Stomach (tissue), 4 donors: ENCODE results near the gene ADIRF.

Source experiments
- CTCF ChIP-seq, 7 experiments: fragments of 450-650 bp in 4 of 7; fragments of 200-600 bp in 3 of 7; sonication (generic) in 3 of 7; IDR thresholded peaks; one replicate each; pipeline ENCODE4 v1.5.1; 2016 to 2019; ENCODE audit warnings: antibody characterized with exemption in 7 of 7, control low read depth in 2 of 7, mild to moderate bottlenecking in 1 of 7
- POLR2AphosphoS5 ChIP-seq, 3 donors: sonication (generic); formaldehyde crosslinking; IDR thresholded peaks; one replicate each; pipeline ENCODE4 v1.6.1; 2016; ENCODE audit warnings: antibody characterized with exemption in 3 of 3

- TF ChIP-seq CTCF (IDR thresholded peaks at IDR 0.05) (no peak), POLR2AphosphoS5 (IDR thresholded peaks at IDR 0.05) (no peak)
These were observed 24.3 kb upstream of the ADIRF start for GRCh38 chr10:86944031-86944419.
